GM21786 (cell line): ENCODE results near the gene SGIP1.
"Not testable (repeated sequence)": the region's sequence is repeated elsewhere in the genome, so short reads cannot be mapped to it uniquely, and the experiment has no call there.

Source experiments
- ATAC-seq: cut with Tn5 transposase; IDR thresholded peaks from one replicate; pipeline ENCODE4 v1.9.1; 2021; ENCODE audit not compliant: unreplicated experiment

The SGIP1 gene

DNA sequence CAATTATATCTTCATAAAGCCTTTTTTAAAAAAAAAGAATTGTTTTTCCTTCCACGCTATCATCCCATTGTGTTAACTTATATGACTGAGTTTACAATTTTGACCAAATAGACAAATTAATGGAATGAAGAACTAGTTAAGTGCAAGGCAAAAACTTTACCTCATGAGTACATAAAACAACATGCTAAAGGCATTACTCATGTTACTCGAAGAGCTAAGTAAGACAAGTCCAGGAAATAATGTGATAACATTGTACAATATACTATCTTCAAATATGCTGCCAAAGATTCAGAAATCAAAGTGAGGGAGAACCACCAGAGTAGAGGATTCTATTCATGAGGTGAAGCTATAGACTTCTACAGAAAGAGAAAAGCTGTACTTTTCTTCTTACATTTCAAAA, 194.1 kb downstream of the SGIP1 start:
- no peak for ATAC-seq

DNA sequence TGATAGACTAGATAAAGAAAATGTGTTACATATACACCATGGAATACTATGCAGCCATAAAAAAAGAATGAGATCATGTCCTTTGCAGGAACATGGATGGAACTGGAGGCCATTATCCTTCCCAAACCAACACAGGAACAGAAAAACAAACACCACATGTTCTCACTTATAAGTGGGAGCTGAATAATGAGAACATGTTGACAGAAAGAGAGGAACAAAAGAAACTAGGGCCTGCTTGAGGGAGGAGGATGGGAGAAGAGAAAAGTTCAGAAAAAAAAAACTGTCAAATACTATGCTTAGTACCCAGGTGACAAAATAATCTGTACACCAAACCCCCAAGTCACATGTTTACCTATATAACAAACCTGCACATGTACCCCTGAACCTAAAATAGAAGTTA, 194.8 kb downstream of the SGIP1 start:
- ATAC-seq, result not testable (repeated sequence)

DNA sequence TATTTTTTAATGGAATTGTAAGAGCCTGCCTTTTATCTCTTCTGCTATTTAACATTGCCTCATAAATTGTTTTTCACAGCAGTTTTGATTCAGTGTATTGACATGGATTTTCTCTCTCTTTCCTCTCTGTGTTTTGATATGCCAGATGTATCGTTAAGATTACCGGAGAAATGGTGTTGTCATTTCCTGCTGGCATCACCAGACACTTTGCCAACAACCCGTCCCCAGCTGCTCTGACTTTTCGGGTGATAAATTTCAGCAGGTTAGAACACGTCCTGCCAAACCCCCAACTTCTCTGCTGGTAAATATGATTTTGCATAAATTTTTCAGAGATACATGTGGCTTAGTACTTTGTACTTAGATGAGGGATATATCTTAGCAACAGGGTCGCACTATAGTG, 195.2 kb downstream of the SGIP1 start:
- no peak for ATAC-seq

DNA sequence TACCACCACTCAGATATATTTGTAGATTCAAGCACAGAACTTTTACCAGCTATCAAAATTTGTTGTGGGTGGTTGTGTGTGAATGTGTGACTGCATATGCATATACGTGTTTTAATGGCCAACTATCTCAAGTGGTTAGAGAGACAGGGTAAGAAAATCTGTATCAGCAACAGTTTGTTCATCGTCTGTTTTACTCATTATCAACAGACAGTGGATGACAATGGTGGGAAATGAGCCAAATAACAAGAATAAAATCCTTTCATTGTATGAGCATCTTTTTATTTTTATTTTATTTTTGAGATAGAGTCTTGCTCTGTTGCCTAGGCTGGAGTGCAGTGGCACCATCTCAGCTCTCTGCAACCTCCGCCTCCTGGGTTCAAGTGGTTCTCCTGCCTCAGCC, 195.6 kb downstream of the SGIP1 start:
- ATAC-seq, result no peak

DNA sequence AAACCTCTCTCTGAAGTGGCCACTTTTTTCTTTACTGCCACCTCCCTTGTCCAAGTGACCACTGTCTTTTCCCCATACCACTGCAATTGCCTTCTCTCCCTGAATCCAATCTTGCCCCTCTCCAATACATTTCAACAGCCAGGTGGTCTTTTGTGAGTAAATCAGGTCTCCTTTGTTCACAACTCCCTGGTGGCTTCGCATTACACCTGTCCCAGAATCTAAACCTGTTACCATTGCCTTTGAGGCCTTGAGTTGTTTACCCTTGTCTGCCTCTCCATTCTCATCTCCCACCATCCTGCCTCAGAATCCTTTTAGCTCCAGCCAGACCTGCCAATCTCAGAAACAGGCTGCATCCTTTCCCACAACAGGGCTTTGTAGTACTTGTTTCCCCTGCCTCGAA, 196.5 kb downstream of the SGIP1 start:
- ATAC-seq, result no peak

DNA sequence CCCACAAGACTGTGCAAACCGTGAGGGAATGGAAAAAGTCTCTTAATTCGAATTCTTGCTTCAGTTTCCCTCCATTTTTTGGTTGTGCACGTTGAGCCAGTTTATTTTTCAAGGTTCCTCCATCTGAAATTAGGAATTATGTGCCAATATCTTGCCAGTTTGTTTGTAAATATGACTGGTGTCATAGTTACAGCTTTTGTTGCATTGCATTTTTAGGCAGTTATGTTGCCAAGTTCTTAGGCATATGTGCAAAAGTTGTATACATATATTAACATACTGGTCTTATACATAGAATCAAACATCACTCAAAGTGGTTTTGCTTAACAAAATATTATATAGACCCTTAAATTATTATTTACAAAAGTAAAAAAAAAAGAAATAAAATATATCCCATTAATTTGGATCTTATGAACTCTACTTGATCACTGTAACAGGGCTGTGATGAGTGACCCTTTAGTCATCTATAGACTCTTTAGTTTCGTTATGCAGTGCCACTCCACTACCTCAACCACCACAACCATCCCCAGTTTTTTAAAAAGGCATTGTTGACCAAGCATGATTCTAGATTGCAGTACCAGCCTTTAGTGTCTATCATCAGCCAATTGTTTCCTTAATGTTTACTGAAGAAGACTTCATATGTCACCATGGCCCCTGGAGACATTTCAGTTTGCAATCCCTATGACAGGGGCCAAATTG, 197.4 kb downstream of the SGIP1 start:
- ATAC-seq, result no peak

DNA sequence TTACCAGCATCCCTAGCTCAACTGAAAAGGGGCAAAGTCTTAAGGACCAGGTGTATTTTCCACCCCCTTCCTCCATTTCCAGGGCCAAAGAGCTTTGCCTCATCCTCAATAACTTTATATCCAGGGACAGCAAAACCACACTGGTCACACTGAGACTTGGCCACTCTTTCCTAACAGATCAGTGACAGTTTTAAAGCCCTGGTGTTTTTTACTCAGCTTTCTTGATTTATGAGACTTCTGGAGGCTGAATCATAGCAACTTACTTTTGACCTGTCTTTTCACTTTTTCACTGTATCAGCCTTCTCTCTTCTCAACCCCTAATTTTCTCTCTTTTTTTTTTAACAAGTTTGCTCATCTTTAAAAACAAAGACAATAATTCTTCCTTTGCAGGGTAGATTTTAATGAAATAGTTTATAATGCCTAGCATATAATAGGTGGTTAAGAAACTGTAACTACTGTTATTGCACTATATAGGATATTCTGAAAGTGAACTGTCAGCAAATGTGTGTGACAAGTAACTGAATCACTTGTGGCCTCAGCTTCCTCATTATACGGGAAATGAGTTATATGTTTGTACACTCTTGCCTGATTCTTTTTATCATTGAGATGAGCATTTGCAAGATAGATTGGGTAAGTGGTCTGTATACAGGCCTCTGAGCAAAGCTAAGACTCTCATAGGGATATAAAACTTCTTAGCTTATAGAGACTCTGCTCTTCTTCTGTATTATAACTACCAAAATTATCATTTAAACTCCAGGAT, 198.6 kb downstream of the SGIP1 start:
- peak; percentile 67 for ATAC-seq

DNA sequence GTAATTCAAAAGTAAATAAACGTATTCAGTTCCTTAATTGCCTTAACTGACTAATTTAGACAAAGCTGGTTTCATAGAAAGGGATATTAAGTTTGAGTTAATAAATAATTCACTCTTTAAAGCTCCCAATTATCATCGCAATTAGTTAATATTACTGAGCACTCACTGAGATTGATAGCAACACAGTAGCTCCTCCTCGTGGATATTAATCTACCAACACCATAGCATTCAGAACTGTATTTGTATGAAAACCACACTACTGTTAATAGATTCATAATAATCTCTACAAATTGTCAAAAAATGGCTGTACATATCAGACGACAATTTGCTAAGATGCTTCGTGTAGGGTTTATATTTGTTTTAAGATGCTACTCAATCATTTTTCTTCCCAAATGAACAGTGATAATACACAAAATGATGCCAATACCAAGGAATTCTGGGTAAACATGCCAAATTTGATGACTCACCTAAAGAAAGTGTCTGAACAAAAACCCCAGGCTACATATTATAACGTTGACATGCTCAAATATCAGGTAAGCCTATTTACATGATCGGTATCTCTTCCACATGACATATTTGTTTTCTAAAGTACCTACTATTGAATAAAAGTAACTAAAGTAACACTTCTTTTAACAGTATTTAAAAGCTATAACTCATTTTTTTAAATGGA, 199.5 kb downstream of the SGIP1 start:
- no peak for ATAC-seq

DNA sequence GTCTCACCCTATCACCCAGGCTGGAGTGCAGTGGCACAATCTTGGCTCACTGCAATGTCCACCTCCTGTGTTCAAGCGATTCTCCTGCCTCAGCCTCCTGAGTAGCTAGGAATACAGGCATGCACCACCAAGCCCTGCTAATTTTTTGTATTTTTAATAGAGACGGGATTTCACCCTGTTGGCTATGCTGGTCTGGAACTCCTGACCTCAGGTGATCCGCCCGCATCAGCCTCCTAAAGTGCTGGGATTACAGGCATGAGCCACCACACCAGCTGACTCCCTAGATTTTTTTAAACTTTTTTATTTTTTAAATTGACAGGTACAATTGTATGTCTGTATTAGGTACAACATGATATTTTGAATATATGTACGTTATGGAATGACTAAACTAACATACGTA, 200.6 kb downstream of the SGIP1 start:
- not testable (repeated sequence) for ATAC-seq

DNA sequence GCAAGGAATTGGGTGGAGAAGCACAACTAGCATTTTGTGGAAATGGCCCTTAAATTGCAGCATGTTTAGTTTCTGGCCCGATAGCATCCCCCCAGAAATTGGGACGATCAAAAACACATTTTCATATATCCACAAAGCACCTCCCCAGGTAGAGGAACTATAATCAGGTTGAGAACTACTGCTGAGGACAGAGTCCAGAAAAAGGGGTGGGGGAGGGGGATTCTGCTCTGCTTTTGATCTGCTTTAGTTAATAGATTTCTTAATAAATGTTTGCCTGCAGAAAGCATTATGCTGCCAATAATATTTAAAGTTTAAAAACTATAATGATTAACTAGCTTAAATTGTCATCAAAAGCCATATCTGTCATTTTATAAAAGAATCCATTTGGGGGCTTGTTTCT, 203.9 kb downstream of the SGIP1 start:
- no peak for ATAC-seq

DNA sequence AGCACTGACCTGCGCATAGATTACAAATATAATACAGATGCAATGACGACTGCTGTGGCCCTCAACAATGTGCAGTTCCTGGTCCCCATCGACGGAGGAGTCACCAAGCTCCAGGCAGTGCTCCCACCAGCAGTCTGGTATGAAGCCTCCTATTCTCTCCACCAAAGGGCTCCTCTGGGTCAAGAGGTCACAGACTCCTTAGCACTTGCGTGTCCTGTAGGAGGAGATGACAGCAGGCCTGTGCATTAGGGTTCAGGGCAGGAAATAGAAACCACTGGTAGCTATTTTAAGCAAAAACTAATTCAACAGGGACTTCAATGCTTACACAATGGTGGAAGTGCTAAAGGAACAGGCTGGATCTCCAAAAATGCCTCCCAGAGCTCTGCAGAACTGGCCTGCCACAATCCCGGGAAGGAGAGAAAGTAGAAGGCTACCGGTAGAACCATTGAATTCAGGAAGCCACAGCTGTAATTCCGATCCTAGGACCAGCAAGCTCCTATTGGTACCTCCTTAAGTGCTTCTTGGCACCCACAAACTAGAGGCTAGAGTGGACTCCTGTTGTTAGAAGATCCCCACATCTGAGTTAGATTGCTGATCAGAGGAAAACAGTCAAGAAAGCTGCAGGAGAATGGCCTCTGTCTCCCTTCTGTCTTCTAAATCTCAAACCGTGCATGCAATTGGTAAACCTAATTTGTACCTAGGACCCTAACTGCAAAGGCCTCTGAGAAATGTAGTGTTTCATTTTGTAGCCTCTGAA, 205.6 kb downstream of the SGIP1 start:
- no peak for ATAC-seq

DNA sequence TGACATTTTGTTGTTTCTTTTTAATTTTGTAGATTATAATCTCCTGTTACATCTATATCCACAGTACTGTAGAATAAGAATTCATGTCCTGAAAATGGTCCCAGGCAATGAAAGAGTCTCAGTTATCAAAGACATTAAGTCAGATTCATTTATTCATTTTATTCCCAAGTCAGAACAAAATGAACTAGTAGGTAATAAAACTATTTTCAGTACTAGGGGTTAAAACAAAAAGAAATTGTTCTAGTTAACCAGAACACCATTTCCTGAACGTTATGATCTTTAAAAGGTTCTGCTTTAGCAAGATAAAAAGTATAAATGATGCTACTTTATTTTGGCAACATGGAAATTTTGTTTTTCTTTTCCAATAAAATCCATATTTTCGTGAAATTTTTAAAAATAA, 211.5 kb downstream of the SGIP1 start:
- ATAC-seq, result no peak

DNA sequence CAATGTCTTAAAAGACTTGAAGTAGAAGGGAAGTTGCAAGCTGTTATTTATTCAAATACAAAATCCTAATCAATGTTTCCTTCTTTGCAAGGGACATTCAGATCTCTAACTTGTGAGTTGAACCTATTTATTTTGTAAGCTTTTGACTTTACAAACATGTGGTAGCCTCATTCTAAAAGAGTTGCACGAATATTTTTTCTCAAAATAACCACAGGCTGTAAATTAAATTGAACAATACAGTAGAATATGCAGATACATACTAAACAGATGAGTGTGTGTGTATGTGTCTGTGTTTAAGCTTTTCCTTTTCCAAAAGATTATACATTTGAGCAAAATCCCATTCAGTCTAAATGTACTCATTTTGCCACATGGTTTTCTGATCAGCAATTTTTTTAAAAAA, 213.5 kb downstream of the SGIP1 start:
- no peak for ATAC-seq

DNA sequence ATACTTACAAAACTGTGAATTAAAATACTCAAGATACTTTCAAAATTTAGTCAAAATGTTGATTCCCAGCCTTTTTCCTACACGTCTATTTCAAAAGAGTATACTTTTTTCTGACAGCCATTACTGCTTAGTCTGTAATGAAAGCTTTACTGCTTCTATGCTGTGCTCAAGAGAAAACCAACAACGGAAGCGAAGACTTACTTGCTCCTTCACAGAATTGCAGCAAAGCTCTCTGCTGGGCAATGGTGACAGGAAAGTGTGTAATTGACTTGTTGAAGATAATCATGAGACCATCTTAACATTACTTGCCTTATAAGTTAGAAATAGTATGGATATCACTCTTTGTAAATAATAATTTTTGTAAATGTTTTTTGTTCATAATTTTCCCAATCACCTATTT, 216.6 kb downstream of the SGIP1 start:
- no peak for ATAC-seq

DNA sequence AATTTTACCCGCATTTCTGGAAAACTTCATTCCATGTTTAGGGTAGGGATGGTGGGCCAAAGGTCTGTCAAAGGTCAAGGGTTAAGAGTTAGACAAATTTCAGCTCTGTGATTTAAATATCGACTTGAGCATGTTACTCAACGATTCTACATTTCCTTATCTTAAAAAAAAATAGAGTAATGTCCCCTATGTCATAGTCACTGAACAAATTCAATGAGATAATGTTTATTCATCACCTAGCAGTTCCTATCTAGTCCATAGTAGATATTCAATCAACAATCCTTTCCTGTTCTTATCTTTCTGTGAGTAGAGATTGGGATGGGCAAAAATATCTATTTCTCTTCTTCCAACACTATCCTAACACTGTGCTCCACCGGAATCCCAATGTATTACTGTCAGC, 217.2 kb downstream of the SGIP1 start:
- ATAC-seq, result no peak

DNA sequence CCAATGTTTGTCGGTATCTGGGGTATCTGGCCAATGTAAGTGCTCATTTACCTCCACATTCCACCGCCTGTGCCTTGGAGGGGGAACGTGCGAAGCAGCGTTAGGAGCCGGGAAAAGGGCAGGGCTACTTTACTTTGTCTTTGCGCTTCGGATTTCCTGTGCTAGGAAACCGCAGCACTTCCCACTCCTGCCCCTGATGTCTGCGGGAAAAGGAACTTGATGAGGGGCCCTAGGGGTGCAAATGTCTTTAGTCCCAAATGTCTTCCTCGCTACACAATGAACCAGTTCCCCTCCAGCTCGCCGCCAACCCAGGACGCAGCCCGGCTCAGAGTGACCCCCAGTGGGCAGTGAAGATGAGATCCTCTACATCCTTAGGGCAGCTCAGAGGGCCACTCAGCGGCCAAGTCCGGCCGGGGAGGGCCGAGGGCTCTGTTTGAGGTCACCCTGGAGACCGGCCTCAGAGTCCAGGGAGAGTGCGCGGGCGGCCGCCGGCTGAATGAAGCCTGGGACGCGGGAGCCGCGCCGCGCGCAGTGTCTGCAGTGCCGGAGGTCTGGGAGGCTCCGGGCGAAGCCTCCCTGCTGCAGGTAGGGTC, 218.1 kb downstream of the SGIP1 start, which contains the start of gene DYNLT5:
Gene DYNLT5, plus strand, starts transcription at position 460 of the 593 bp plus-strand sequence. CDS start 2,200 bp downstream, outside the sequence.
- no peak for ATAC-seq

DNA sequence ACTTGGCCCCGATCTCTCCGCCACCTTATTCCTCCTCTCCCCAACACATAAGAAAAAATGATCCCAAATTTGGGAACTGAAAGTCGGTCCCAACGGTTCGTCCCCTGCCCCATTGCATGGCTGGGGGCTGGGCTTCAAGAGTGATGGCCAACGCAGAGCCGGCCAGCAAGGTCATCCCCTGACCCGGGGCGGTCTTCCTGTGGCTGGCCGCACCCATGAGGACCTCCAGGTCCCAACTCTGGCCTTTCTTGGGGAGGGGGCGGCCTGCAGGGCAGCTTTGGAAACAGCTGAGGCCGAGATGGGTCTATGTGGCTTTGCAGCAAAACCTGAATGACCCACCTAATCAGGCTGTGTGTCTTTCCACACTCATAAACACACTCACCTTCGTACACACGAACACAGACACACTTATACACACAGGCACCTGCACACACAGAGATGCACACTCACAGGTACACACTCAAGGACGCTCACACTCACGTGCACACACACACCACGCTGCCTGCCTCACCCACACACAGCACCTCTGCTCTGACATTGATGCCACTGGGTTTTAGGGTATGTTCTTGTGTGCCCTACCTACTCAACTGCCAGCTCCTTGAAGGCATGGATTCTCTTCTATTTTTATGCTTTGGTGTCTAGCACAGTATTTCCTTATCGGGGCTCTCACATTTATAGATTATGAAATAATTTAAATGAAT, 218.9 kb downstream of the SGIP1 start:
- no peak for ATAC-seq

DNA sequence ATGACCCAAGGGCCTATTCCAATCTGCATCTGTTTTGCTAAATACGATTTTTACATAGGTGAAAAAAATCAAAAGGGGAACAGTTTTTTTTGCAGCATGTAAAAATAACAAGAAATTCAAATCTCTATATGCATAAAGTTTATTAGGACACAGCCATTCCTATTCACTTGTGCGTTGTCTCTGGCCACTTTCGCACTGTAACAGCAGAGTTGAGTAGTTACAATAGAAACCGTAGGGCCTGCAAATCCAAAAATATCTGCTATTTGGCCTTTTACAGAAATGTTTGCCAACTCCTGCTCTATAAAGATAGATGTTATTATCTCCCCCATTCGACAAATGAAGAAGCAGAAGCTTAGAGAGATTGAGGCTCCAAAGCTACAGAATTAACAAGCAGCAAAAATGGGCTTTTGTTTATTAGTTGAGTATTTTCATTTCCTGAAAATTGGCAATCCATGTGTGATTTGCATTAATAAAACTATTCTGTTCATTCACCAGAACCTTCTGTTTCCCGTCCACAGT, 223.8 kb downstream of the SGIP1 start:
- peak; percentile 10 for ATAC-seq

DNA sequence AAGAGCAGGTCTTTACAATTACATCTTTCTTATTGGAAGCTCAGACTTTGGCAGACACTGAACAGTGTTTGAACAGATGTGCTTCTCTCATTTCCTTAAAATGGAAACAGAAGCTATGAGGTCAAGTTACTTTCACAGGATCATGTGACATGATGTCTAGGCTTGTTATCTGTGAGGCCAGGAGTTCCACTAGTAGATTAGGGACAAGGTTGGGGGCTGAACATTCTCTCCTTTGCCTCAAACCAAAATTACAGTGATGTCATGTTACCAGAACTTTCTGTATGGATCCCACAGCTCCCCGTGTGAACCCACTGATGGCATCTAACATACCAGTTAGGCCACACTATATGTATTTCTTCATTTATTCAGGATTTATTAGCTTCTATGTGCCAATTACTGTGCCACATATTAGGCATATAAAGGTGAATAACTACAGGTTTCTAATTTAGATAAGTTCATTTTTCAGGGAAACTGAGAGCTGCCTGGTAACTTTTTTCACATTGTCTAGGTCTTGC, 224.3 kb downstream of the SGIP1 start:
- peak; percentile 100 for ATAC-seq

DNA sequence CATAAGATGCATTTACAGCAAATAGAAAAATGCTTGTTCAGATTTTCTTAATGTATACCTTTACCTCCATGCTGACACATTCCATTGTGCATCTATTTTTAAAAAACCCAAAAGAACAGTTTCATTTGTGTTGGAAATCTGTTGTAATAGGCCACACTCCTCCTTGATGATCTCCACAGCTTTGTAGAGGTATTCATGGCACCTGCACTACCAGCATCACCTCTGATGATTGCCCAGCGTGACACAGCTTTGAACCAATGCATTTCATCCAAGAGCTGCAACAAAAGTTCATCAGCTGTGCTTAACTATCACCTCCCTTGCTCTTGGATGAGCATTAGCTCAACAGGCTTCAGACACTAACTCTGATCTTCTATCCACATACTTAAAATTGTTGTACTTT, 226.6 kb downstream of the SGIP1 start:
- ATAC-seq, result no peak
